ENCODE data around the gene SPTBN2.

Gene SPTBN2

DNA sequence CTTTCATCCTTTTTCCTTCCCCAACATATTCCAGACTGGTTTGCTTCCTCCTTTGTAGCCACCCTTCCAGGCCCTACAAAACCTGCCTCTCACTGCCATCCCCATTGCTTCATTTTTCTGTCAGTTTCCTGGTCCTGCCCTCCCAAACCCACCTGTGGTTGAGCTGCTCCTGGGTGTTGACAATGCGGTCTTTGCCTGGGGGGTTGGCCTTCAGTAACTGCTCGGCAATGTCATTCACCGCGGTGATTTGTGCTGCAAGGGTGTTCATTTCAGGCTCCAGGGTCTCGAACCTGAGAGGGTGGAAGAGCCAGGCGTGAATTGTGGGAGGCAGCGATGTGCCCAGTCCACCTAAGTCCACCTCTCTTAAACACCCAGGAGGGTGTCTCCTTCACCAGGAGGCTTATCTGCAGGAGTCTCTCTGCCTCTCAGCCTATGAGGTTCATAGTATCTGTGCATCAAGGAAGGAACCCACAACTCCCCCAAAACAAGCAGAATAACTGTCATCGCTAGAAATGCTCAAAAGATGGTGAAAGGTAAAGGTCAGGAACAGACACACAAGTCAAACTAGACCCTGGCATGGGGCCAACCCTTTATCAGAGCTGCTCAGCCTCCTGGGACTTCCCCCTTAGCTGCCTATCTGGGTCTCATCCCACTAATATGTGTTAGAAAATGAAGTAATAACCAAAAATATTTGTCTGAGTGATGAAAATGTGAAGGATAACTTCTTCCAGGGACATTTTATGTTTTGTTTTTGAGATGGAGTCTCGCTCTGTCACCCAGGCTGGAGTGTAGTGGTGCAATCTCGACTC is 27.4 kb downstream of the SPTBN2 start:
- no peak for DNase-seq

DNA sequence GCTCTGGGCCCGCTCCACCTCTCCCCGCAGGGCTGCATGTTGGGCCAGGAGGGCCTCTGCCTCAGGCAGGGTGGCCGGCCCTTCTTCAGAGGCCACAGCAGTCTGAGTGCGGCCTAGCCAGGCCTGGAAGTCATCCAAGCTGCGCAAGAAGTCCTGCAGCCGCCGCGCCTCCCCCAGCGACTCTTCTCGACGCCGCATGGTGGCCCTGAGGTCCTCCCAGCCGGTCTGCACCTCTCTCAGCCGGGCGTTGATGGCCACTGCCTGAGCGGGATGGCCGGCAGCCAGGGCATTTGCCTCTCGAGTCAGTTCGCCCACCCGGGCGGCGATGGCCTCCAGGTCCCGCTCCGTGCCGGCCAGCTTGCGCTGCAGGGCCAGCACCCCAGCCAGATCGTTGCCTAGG is 28.3 kb downstream of the SPTBN2 start:
- no peak for DNase-seq

- no peak for DNase-seq
These were observed 28.7 kb downstream of the SPTBN2 start for GRCh38 chr11:66700337-66700736.

DNA sequence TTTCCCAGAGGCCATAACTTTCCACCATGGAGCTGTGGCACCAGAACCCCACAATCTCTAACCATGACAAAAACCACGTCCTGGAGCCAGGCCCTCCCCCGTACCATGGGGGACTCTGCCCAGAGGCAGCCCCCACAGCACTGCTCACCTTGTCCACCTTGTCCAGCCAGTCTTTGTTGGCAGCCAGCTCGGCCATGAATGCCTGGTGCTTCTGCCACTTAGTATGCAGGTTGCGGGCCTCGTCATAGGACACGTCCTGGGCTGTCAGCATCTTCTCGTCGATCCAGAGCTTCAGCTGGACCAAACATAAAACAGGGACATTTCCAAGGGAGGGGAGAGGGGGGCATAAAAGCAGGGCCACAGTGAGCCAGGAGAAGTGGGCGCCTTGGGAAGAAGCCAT is 30.5 kb downstream of the SPTBN2 start:
- DNase-seq, result no peak

GRCh38 chr11:66697988-66698387 is 31.0 kb downstream of the SPTBN2 start:
- no peak for DNase-seq

DNA sequence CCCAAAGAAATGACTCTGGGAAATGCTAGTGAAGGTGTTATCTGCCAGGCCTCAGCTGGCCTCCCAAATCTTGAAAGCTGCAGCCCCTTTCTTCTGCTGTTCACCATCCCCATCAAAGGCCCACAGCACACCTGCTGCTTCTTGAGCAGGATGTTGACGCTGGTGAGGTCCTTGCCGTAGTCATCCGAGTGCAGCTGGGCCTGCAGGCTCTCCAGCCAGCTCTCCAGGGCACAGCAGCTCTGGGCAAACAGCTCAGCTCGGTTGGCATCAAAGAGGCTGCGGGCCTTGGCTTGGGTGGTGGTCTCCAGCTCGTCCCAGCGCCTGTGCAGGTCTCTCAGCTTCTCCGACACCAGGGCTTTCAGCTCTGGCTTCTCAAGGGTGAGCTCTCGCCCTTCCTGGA is 32.9 kb downstream of the SPTBN2 start:
- no peak for DNase-seq

GRCh38 chr11:66694732-66695207 is 34.2 kb downstream of the SPTBN2 start:
- DNase-seq, result peak; percentile 46

DNA sequence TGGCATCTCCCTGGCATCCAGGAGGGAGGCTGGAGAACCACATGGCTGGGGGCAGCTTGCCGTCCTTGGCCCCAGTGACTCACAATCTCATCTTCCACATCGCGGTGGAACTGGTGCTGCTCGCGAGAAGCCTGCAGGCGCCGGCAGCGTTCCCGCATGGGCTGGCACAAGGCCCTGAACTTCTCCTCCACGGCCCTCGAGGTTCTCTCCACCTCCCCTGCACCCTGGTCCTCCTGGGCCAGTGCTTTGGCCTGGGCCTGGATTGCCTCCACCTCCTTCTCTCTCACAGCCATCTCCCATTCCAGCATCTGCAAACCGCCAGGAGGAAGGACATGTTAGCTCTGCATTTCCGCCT is 35.0 kb downstream of the SPTBN2 start:
- DNase-seq, result no peak

DNA sequence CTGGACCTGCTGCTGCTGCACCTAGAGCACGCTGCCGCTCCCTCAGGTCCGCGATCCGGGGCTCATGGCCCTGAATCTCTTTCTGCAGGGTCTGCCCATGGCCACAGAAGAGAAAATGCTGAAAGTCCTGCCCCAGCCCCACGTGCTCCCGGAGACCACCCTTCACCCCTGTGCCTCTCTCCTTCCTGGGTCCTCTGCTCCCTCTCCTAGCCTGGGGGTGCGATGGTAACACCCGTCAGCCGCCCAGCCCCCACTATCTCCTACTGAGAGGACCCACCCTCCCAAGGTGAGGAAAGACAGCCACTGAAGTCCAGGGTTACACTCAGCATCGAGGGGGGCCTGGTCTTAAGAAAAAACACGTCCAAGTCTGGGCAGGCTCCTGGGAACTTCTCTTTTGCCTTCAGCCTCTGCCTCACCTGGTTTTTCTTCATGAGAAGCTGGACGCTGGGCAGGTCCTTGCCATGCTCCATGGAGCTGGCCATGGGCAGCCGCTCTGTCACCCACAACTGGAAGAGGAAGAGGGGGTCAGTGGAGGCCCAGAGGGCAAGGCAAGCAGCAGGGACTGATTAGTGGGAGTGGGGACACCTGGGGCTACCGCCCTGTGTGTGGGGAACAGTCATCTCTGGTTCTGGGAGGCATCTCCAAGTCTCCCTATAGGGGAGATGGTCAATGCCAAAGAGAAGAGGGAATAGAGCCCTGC is 35.5 kb downstream of the SPTBN2 start:
- no peak for DNase-seq

DNA sequence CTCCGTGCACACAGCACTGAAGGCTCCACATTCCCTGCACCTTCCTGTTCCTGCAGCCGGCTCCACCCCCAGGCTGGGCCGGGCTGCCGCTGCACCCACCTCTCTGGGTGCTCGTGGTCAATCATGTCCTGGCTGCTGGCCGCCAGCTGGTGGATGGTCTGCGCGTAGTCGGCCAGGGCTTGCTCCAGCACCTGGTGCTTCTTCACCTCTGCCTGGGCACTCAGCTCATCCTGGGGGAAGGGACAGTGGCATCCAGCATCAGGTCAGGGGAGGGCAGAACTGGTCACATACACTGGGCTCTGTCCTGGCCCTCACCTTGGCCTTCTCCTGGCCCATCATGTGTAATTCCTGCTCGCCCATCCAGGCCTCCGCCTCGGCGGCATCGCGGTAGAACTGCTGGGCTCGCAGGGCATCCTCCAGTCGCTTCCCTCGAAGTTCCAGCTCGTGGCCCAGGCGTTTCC is 36.1 kb downstream of the SPTBN2 start:
- DNase-seq, result no peak

GRCh38 chr11:66692446-66692845 is 36.6 kb downstream of the SPTBN2 start:
- DNase-seq, result no peak

GRCh38 chr11:66691311-66691980 is 37.6 kb downstream of the SPTBN2 start:
- no peak for DNase-seq

DNA sequence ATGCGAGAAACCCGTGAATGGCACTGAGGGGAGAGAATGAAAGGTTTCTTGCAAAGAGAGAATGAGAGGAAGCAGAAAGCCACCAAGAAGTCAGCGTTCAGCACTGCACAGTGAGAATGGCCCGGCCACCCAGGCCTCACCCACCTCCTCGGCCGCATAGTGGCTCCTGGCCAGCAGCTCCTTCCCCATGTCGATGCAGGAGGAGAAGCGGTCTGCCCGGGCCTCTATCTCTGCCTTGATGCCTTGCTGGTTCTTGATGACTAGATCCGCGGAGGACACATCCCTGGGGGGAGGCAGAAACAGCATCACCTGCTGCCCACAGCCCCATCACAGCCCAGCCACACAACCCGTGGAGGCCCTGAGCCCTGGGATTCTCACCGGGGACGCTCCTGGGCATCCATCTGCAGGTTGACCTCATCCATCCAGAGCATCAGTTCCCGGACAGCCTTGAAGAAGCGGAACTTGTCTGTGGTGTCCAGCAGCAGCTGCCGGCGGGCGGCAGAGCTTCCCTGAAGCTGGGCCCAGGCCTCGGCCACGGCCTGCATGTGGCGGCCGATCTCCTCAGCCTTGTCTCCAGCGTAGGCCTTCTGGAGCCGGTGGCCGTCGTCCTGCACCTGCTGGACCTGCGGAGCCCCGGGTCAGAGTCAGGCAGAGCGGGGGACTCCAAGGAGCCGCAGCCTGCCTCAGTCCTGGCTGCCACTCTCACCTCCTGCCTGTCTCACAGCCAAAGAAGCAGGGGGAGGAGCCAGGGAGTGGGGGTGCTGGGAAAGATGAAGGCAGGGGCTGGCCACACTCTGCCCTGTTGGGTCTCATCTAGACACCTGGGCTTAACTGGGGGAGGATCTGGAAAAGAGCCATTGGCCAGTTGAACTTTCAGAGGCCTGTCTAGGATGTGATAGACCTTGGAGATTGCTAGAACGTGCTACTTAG is 39.1 kb downstream of the SPTBN2 start:
- no peak for DNase-seq

DNA sequence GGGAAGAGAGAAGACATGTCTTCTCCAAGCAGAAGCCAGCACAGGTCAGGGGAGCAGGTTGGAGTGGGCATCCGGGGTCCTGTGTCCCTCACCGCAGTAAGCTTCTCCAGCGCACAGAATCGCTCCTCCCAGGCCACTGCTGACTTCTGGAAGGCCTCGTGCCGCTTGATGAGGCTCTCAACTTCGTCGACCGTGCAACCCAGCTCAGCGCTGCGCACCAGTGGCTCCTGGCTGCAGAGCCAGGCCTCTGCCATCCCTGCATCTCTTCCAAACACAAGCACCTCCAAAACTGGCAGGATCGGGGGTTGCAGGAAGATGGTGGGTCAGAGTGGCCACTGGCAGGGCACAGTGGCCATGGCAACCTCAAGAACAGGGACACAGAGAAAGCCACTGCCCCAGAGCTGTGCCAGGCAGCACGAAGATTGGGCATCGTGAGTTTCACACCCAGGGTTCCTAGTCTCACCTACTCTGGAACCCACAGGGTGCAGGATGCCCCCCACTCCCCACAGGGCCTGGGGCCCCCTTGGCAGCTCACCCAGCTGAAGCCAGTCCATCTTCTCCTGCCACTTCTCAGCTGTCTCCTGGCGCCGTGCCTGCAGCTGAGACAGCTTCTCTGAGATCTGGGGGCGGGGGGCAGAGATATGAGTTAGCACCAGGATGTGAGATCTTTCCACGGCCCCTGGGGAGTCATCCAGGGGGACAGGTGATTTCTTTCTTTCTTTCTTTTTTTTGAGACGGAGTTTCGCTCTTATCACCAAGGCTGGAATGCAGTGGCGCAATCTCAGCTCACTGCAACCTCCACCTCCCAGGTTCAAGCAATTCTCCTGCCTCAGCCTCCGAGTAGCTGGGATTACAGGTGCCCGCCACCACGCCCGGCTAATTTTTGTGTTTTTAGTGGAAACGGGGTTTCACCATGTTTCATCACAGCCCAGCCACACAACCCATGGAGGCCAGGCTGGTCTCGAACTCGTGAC is 40.2 kb downstream of the SPTBN2 start:
- DNase-seq, result no peak

- no peak for DNase-seq
These were observed 41.2 kb downstream of the SPTBN2 start for GRCh38 chr11:66687831-66688281.

DNA sequence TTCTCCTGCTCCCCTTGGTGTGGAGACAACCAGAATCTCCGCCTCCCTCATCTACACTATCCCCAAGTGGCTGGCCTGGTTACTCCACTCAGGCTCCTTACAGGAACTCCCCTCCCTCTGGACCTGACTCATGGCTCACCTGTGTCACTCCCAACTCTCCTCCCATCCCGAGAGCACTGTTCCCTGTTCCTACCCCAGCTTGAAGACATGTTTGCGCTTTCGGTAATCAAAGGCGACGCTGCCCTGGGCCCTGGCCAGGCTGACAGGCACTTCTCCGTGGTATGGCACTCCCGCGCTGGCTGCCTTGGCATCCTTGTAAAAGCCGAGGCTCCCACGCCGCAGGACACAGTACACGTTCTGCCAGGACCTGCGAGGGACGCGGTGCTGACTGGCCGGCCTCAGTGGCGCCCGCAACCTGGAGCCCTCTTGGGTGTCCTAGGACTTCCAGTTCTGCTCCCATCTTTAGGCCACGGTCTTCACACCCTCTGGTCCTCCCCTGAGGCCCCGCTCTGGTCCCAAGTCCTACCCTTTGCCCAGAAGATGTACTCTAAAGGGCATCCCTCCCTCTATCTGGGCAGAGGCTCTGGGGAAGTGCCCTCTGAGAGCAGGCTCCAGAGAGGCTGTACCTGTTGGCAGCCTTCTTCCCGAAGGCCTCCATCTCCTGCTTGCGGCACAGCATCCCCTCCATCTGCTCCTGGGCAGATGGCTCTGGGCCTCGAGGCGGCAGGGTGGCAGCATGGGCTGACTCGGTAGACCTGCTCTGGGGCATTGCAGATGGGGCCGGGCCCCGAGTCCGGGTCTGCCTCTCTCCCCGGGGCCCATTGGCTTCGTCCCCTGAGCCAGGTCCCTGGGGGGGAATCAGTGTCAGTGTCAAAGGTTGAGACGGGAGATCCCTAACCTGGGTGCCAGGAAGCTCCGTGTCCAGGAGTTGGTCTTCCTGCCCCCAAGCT is 41.9 kb downstream of the SPTBN2 start:
- no peak for DNase-seq

- no peak for DNase-seq
These were observed 42.8 kb downstream of the SPTBN2 start for GRCh38 chr11:66686100-66686785.

- no peak for DNase-seq
These were observed 43.5 kb downstream of the SPTBN2 start for GRCh38 chr11:66685276-66686099.

All from right kidney (tissue), 1 donor.